Natural killer cell (primary cell): ENCODE measurements around the gene VAV1. TPM values are rescaled to one million over a fixed set of nuclear protein-coding genes. Genes with fewer than 3 reads are reported as not detected.
A peak's percentile ranks its signal among the peaks of the same experiment; 100 is the strongest.

Experiments used
- ATAC-seq, 3 donors: fragments of 150-1000 bp in 2 of 3; fragments of 200-7000 bp in 1 of 3; cut with Tn5 transposase; 1 replicate in 1 of 3; 2 replicates in 2 of 3; pipeline ENCODE4 v1.10.0; 2021; ENCODE audit warnings: mild to moderate bottlenecking in 2 of 3, moderate library complexity in 2 of 3
- DNase-seq, 2 donors: peaks; one replicate each; pipeline versions ENCODE4 v3.0.0 to v3.0.0-alpha.2; 2013 to 2021; ENCODE audit warnings: mixed read lengths in 1 of 2
- H3K27ac ChIP-seq: one replicate; pipeline ENCODE4 v1.5.1; 2013; ENCODE audit warnings: mild to moderate bottlenecking, low read length
- H3K27me3 ChIP-seq: one replicate; pipeline ENCODE4 v1.6.1; 2013; ENCODE audit warnings: low read length; ENCODE audit not compliant: control insufficient read depth, insufficient read depth
- H3K36me3 ChIP-seq: one replicate; pipeline ENCODE4 v1.6.1; 2013; ENCODE audit warnings: low read length; ENCODE audit not compliant: control insufficient read depth, insufficient read depth
- H3K4me1 ChIP-seq: one replicate; pipeline ENCODE4 v1.6.1; 2013; ENCODE audit warnings: low read length; ENCODE audit not compliant: control insufficient read depth, insufficient read depth
- H3K4me3 ChIP-seq: one replicate; pipeline ENCODE4 v1.5.1; 2013; ENCODE audit warnings: low read length
- H3K9me3 ChIP-seq: one replicate; pipeline ENCODE4 v1.6.1; 2013; ENCODE audit warnings: low read length; ENCODE audit not compliant: control insufficient read depth, insufficient read depth
- H3K27ac Mint-ChIP-seq, 2 donors: one replicate each; pipeline ENCODE4 v1.8.0; 2022; ENCODE audit warnings: mild to moderate bottlenecking in 2 of 2, mixed read lengths in 2 of 2, moderate library complexity in 1 of 2
- H3K27me3 Mint-ChIP-seq, 2 donors: one replicate each; pipeline ENCODE4 v1.8.0; 2022; ENCODE audit warnings: low read depth in 2 of 2, mixed read lengths in 2 of 2
- H3K36me3 Mint-ChIP-seq: one replicate; pipeline ENCODE4 v1.8.0; 2022; ENCODE audit warnings: mixed read lengths
- H3K4me1 Mint-ChIP-seq, 2 donors: one replicate each; pipeline ENCODE4 v1.8.0; 2022; ENCODE audit warnings: mixed read lengths in 2 of 2
- H3K4me3 Mint-ChIP-seq: one replicate; pipeline ENCODE4 v1.8.0; 2022; ENCODE audit warnings: mild to moderate bottlenecking, moderate library complexity, mixed read lengths
- H3K9me3 Mint-ChIP-seq, 2 donors: one replicate each; pipeline ENCODE4 v1.8.0; 2022; ENCODE audit warnings: mixed read lengths in 2 of 2
- CTCF ChIP-seq: fragments of 200-600 bp; IDR thresholded peaks from one replicate; pipeline ENCODE4 v1.8.0; 2022; ENCODE audit warnings: antibody characterized with exemption
- WGBS: methylation state at CpG from one replicate; pipeline ENCODE4 v1.1.7; 2013; ENCODE audit warnings: missing lambda C conversion rate; ENCODE audit not compliant: insufficient coverage; 5-methylcytosine and 5-hydroxymethylcytosine counted together
- intact Hi-C: fragments of 100-400 bp; cut with micrococcal nuclease; formaldehyde crosslinking; loops from one replicate; pipeline ENCODE4 v1.14.2; 2022
- total RNA-seq, 4 donors: library from RNA; stranded (reverse); fragments of 120-200 nt in 1 of 4; gene quantifications; one replicate each; pipeline versions ENCODE4 v1.2.3 to v1.2.4, GENCODE V29; 2013 to 2022

VAV1 gene
- total RNA-seq, 3 donors from 2014 or later (not counting 1 experiment from before 2014, with no cell fraction given), result 141 to 167 (median 164) TPM

GRCh38 chr19:6861683-6862286 lies 89.3 kb downstream of the VAV1 start:
- peak in 1 of 2 donors; percentile 35 for DNase-seq
- Mint-ChIP-seq H3K36me3 (no peaks in the 10 kb centered on the region), H3K9me3 (no peaks in the 10 kb centered on the region), H3K27ac (peak overlapping the region; percentile 87 to 93), H3K4me1 (peaks cover 13 to 19% of the 10 kb centered on the region in 2 donors), H3K4me3 (no peak overlapping the region), H3K27me3 (no peaks in the 10 kb centered on the region)
- Histone ChIP-seq H3K4me3 (no peak overlapping the region), H3K9me3 (no peaks in the 10 kb centered on the region), H3K27me3 (no peaks in the 10 kb centered on the region), H3K36me3 (peaks cover 7% of the 10 kb centered on the region), H3K4me1 (peaks cover 13% of the 10 kb centered on the region), H3K27ac (peak overlapping the region; percentile 28)
- intact Hi-C loops, result loop anchor here (1.0 to 2.0 kb wide), 3 partner anchors 89 to 581 kb away; partner anchors contain the start of genes SH2D3A and VAV1
- ATAC-seq, result no peak
- TF ChIP-seq CTCF, result no peak
- WGBS, result 79% methylated on average over 9 of the region's 10 CpGs

- Mint-ChIP-seq H3K27me3 (no peaks in the 10 kb centered on the region), H3K36me3 (no peaks in the 10 kb centered on the region), H3K4me1 (peaks cover 13 to 19% of the 10 kb centered on the region in 2 donors), H3K27ac (peak overlapping the region; percentile 87 to 93), H3K9me3 (no peaks in the 10 kb centered on the region), H3K4me3 (peak overlapping the region; percentile 88)
- H3K36me3 ChIP-seq, result no peaks in the 10 kb centered on the region
- WGBS, result 4% methylated on average over 16 of the region's 16 CpGs
- H3K4me3 ChIP-seq, result peak overlapping the region; percentile 40
- ATAC-seq, result peak; percentile 86 to 95 (median 88)
- no peaks in the 10 kb centered on the region for H3K27me3 ChIP-seq
- no peaks in the 10 kb centered on the region for H3K9me3 ChIP-seq
- TF ChIP-seq CTCF, result peak; percentile 57
- peak overlapping the region; percentile 73 for H3K27ac ChIP-seq
- H3K4me1 ChIP-seq, result peaks cover 13% of the 10 kb centered on the region
- intact Hi-C loops, result loop anchor here (1.0 to 2.0 kb wide), 8 partner anchors 60 to 582 kb away; partner anchors contain the start of genes GPR108, SH2D3A and VAV1
- DNase-seq, result peak; percentile 90 to 96
These were observed 90.2 kb downstream of the VAV1 start for GRCh38 chr19:6862673-6863078.

- Mint-ChIP-seq H3K36me3 (no peaks in the 10 kb centered on the region), H3K27ac (no peak overlapping the region), H3K9me3 (no peaks in the 10 kb centered on the region), H3K27me3 (no peaks in the 10 kb centered on the region), H3K4me3 (peak overlapping the region; percentile 35), H3K4me1 (peaks cover 13 to 19% of the 10 kb centered on the region in 2 donors)
- no peak for TF ChIP-seq CTCF
- 60% methylated on average over 7 of the region's 9 CpGs for WGBS
- DNase-seq (no peak), ATAC-seq (no peak)
- Histone ChIP-seq H3K27me3 (no peaks in the 10 kb centered on the region), H3K27ac (no peak overlapping the region), H3K4me3 (no peak overlapping the region), H3K9me3 (no peaks in the 10 kb centered on the region), H3K36me3 (no peaks in the 10 kb centered on the region), H3K4me1 (peaks cover 13% of the 10 kb centered on the region)
- intact Hi-C loops, result no loop called here
These were observed 91.9 kb downstream of the VAV1 start for GRCh38 chr19:6864325-6864940.
